ENCODE measurements around the gene KRTAP5-10. TPM values are rescaled to one million over a fixed set of nuclear protein-coding genes. Genes with fewer than 3 reads are reported as not detected.
"Not testable (repeated sequence)": the region's sequence is repeated elsewhere in the genome, so short reads cannot be mapped to it uniquely, and the experiment has no call there.

The KRTAP5-10 gene
- total RNA-seq, 4 donors from 2014 or later = not detected

DNA sequence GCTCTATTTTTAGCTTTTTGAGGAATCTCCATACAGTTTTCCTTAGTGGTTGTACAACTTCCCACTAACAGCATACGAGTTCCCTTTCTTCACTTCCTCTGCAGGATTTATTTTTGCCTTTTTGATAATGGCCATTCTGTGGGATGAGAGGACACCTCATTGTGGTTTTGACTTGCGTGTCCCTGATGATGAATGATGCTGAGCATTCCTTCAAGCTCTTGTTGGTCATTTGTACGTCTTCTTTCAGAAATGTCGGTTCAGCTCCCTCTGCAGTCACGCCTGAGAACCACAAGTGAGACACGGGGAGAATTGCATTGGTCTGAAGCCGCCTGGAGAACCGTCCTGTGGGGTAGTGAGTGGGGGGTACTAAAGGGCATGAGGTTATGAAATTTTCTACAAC lies 2.0 kb upstream of the KRTAP5-10 start:
- peak in 2 of 6 experiments; percentile 33 to 34 for TF ChIP-seq CTCF (IDR thresholded peaks at IDR 0.05)
- TF ChIP-seq POLR2A (IDR thresholded peaks at IDR 0.05) = no peak
- Histone ChIP-seq H3K27me3 (no peaks in the 10 kb centered on the region), H3K27ac (no peak overlapping the region), H3K36me3 (no peaks in the 10 kb centered on the region), H3K9me3 (no peaks in the 10 kb centered on the region), H3K4me1 (no peaks in the 10 kb centered on the region), H3K4me3 (replicated peaks in 1 of 3) (no peak overlapping the region)
- intact Hi-C loops (cut with DNase I) = no loop called here
- 20 to 29% methylated on average over 8 of the region's 8 CpGs for WGBS, 2 donors
- peak in 1 of 2 donors; percentile 11 for DNase-seq

DNA sequence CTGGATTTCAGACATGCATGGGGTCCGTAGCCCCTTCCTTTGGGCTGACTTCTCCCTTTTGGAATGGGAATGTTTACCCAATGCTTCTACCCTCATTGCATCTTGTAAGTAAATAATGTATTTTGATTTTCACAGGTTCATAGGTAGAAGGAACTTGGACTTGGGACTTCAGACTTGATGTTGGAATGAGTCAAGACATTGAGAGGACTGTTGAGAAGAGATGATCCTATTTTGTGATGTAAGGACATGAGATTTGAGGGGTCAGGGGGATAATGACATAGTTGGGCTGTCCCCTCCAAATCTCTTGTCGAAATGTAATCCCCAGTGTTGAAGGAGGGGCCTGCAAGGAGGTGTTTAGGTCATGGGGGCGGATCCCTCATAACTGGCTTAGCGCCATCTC lies 933 bp upstream of the KRTAP5-10 start:
- intact Hi-C loops (cut with DNase I) = no loop called here
- 87 to 90% methylated on average over 4 of the region's 4 CpGs for WGBS, 2 donors
- Histone ChIP-seq H3K9me3 (no peaks in the 10 kb centered on the region), H3K4me1 (no peaks in the 10 kb centered on the region), H3K4me3 (replicated peaks in 1 of 3) (no peak overlapping the region), H3K27me3 (no peaks in the 10 kb centered on the region), H3K27ac (no peak overlapping the region), H3K36me3 (no peaks in the 10 kb centered on the region)
- DNase-seq = no peak
- no peak for TF ChIP-seq CTCF (IDR thresholded peaks at IDR 0.05)
- TF ChIP-seq POLR2A (IDR thresholded peaks at IDR 0.05) = no peak

- no peak for TF ChIP-seq POLR2A (IDR thresholded peaks at IDR 0.05)
- no peak for TF ChIP-seq CTCF (IDR thresholded peaks at IDR 0.05)
- intact Hi-C loops (cut with DNase I) = no loop called here
- Histone ChIP-seq H3K4me1 (no peaks in the 10 kb centered on the region), H3K27ac (no peak overlapping the region), H3K4me3 (replicated peaks in 1 of 3) (no peak overlapping the region), H3K27me3 (no peaks in the 10 kb centered on the region), H3K36me3 (no peaks in the 10 kb centered on the region), H3K9me3 (no peaks in the 10 kb centered on the region)
- DNase-seq = no peak
- WGBS, 2 donors = 72 to 74% methylated on average over 9 to 10 of the region's 10 CpGs
Measured at GRCh38 chr11:71566081-71566620, 788 bp downstream of the KRTAP5-10 start.

- H3K27ac ChIP-seq; H3K4me3 ChIP-seq (replicated peaks in 1 of 3); H3K36me3 ChIP-seq; intact Hi-C loops (cut with DNase I); H3K27me3 ChIP-seq; H3K4me1 ChIP-seq; H3K9me3 ChIP-seq: not testable (repeated sequence)
- WGBS, 2 donors = 56 to 62% methylated on average over 20 to 21 of the region's 21 CpGs
- peak in 1 of 2 donors; percentile 19 for DNase-seq
Measured at GRCh38 chr11:71566626-71567599, 1.6 kb downstream of the KRTAP5-10 start.

DNA sequence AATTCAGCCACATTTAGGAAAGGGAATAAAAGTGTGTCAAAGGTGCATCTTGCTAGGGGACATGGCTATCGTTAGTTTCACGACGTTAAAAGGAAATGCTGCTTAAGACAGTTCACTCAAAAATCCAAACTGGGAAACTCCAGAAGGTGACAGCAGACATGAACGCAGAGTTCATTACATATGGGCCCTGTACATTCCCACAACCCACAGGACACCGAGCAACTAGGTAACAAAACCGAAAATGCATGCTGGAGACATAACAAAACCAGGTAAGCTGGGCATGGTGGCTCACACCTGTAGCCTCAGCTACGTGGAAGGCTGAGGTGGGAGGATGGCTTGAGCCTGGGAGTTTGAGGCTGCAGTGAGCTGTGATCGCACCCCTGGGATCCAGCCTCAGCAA lies 2.3 kb downstream of the KRTAP5-10 start:
- DNase-seq; H3K27me3 ChIP-seq; H3K9me3 ChIP-seq; H3K36me3 ChIP-seq; H3K4me3 ChIP-seq (replicated peaks in 1 of 3); intact Hi-C loops (cut with DNase I); H3K27ac ChIP-seq; H3K4me1 ChIP-seq: not testable (repeated sequence)
- 46 to 77% methylated on average over 7 to 8 of the region's 8 CpGs for WGBS, 2 donors

DNA sequence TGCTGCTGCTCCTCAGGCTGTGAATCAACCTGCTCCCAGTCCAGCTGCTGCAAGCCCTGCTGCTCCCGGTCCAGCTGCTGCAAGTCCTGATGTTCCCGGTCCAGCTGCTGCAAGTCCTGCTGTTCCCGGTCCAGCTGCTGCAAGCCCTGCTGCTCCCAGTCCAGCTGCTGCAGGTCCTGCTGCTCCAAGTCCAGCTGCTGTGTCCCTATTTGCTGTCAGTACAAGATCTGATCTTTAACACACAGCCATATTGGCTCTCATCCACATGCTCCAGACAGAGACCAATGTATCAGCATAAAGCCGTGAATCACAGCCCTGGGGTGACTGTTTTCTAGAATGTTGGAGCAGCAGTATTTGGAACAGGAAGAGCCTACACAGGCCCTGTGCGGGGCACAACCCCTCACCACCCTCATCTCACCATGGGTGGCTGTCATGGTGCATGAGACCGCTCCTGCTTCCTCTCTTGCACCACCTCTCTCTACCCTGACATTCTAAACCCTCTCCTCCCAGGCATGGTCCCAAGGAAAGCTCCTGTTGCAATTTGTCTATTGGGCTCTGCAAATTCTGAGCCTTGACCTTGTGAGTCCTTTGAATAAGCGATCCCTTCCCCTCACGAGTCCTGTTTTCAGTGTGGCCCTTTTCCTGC lies 3.5 kb downstream of the KRTAP5-10 start:
- Histone ChIP-seq H3K9me3 (no peaks in the 10 kb centered on the region), H3K36me3 (no peaks in the 10 kb centered on the region), H3K27me3 (no peaks in the 10 kb centered on the region), H3K4me1 (no peaks in the 10 kb centered on the region), H3K4me3 (replicated peaks in 1 of 3) (no peak overlapping the region), H3K27ac (no peak overlapping the region)
- no peak for DNase-seq
- no peak for TF ChIP-seq POLR2A (IDR thresholded peaks at IDR 0.05)
- TF ChIP-seq CTCF (IDR thresholded peaks at IDR 0.05) = no peak
- intact Hi-C loops (cut with DNase I) = no loop called here
- 67 to 70% methylated on average over 7 of the region's 8 CpGs for WGBS, 2 donors

- H3K36me3 ChIP-seq; intact Hi-C loops (cut with DNase I); DNase-seq; H3K4me3 ChIP-seq (replicated peaks in 1 of 3); H3K4me1 ChIP-seq; H3K9me3 ChIP-seq; H3K27ac ChIP-seq; H3K27me3 ChIP-seq: not testable (repeated sequence)
- 82 to 88% methylated on average over 27 to 29 of the region's 39 CpGs for WGBS, 2 donors
Measured at GRCh38 chr11:71571101-71571850, 5.9 kb downstream of the KRTAP5-10 start.
